Esophagus muscularis mucosa (tissue), 3 donors: ENCODE results near the gene PLXNB1.

Experiments
- CTCF ChIP-seq, 3 experiments: fragments of 200-600 bp in 2 of 3; fragments of 450-650 bp in 1 of 3; sonication (generic) in 2 of 3; IDR thresholded peaks; one replicate each; pipeline ENCODE4 v1.5.1; 2017 to 2019; ENCODE audit warnings: antibody characterized with exemption in 3 of 3, mild to moderate bottlenecking in 2 of 3, moderate library complexity in 1 of 3
- POLR2A ChIP-seq: fragments of 450-650 bp; IDR thresholded peaks from one replicate; pipeline ENCODE4 v1.6.1; 2017; ENCODE audit warnings: antibody characterized with exemption, moderate library complexity, mild to moderate bottlenecking, low read depth

GRCh38 chr3:48416091-48416505 lies 13.8 kb downstream of the PLXNB1 start:
- TF ChIP-seq POLR2A (no peak), CTCF (IDR thresholded peaks at IDR 0.05) (no peak)
